HepG2 (cell line): ENCODE measurements around the gene PTMA. TPM values are rescaled to one million over a fixed set of nuclear protein-coding genes. Genes with fewer than 3 reads are reported as not detected.
A peak's percentile ranks its signal among the peaks of the same experiment; 100 is the strongest.

Source experiments
- AKAP8 ChIP-seq: sonication (generic); formaldehyde crosslinking; IDR thresholded peaks from 2 replicates; pipeline ENCODE4 v1.5.1; 2020; ENCODE audit warnings: mild to moderate bottlenecking, missing genetic modification reagents
- ATF1 ChIP-seq: IDR thresholded peaks from 2 replicates; pipeline ENCODE4 v1.6.1; 2016; ENCODE audit warnings: mild to moderate bottlenecking, control low read depth
- CEBPG ChIP-seq: IDR thresholded peaks from 2 replicates; pipeline ENCODE4 v1.6.1; 2016
- EHMT2 ChIP-seq: fragments of 200-600 bp; sonication (generic); IDR thresholded peaks from 2 replicates; pipeline ENCODE4 v1.7.0; 2017; ENCODE audit warnings: antibody characterized with exemption, low read depth, low read length, borderline replicate concordance
- MAFF ChIP-seq: IDR thresholded peaks from 2 replicates; pipeline ENCODE4 v1.6.1; 2011; ENCODE audit warnings: low read depth, low read length, improper control_type of control experiment
- MYNN ChIP-seq: sonication (generic); formaldehyde crosslinking; IDR thresholded peaks from 2 replicates; pipeline ENCODE4 v1.4.0; 2020; ENCODE audit warnings: mild to moderate bottlenecking, low read depth, missing genetic modification reagents
- NFKB2 ChIP-seq: sonication (generic); formaldehyde crosslinking; IDR thresholded peaks from 2 replicates; pipeline ENCODE4 v1.4.0; 2020; ENCODE audit warnings: missing genetic modification reagents, borderline replicate concordance
- NRL ChIP-seq: sonication (generic); formaldehyde crosslinking; IDR thresholded peaks from 2 replicates; pipeline ENCODE4 v1.5.0; 2020; ENCODE audit warnings: missing genetic modification reagents, mild to moderate bottlenecking, moderate library complexity, borderline replicate concordance
- POLR2AphosphoS5 ChIP-seq: IDR thresholded peaks from 2 replicates; pipeline ENCODE4 v1.6.1; 2012; ENCODE audit warnings: low read depth, low read length
- TAF1 ChIP-seq: sonication (generic); formaldehyde crosslinking; IDR thresholded peaks from 2 replicates; pipeline ENCODE4 v1.4.0; 2020; ENCODE audit warnings: missing genetic modification reagents
- TGIF2 ChIP-seq: IDR thresholded peaks from 2 replicates; pipeline ENCODE4 v1.6.1; 2016; ENCODE audit warnings: control low read depth, missing compliant biosample characterization
- TSC22D2 ChIP-seq: sonication (generic); formaldehyde crosslinking; IDR thresholded peaks from 2 replicates; pipeline ENCODE4 v1.5.1; 2020; ENCODE audit warnings: missing genetic modification reagents, mild to moderate bottlenecking, borderline replicate concordance
- ZBTB8A ChIP-seq: sonication (generic); formaldehyde crosslinking; IDR thresholded peaks from 2 replicates; pipeline ENCODE4 v1.4.0; 2020; ENCODE audit warnings: mild to moderate bottlenecking, low read depth, missing genetic modification reagents, borderline replicate concordance
- ZFP41 ChIP-seq: sonication (generic); formaldehyde crosslinking; IDR thresholded peaks from 2 replicates; pipeline ENCODE4 v1.4.0; 2020; ENCODE audit warnings: mild to moderate bottlenecking, missing genetic modification reagents, borderline replicate concordance
- ZNF136 ChIP-seq: sonication (generic); formaldehyde crosslinking; IDR thresholded peaks from 2 replicates; pipeline ENCODE4 v1.8.1; 2022; ENCODE audit warnings: low read depth, mild to moderate bottlenecking, moderate library complexity, missing genetic modification reagents
- ZNF280B ChIP-seq: sonication (generic); formaldehyde crosslinking; IDR thresholded peaks from 2 replicates; pipeline ENCODE4 v1.5.0; 2020; ENCODE audit warnings: missing genetic modification reagents, mild to moderate bottlenecking, borderline replicate concordance
- ZNF333 ChIP-seq: sonication (generic); formaldehyde crosslinking; IDR thresholded peaks from 2 replicates; pipeline ENCODE4 v1.4.0; 2020; ENCODE audit warnings: mild to moderate bottlenecking, missing genetic modification reagents, borderline replicate concordance
- ZNF557 ChIP-seq: sonication (generic); formaldehyde crosslinking; IDR thresholded peaks from 2 replicates; pipeline ENCODE4 v1.4.0; 2020; ENCODE audit warnings: missing genetic modification reagents
- ZNF569 ChIP-seq: sonication (generic); formaldehyde crosslinking; IDR thresholded peaks from 2 replicates; pipeline ENCODE4 v1.5.0; 2020; ENCODE audit warnings: mild to moderate bottlenecking, missing genetic modification reagents, moderate library complexity, borderline replicate concordance
- ZNF704 ChIP-seq: sonication (generic); formaldehyde crosslinking; IDR thresholded peaks from 2 replicates; pipeline ENCODE4 v1.8.1; 2023; ENCODE audit warnings: mild to moderate bottlenecking, inconsistent platforms, moderate library complexity, missing genetic modification reagents, borderline replicate concordance
- polyA plus RNA-seq, 8 experiments: library from polyadenylated mRNA; depleted of rRNA in 3 of 8; stranded (reverse) in 7 of 8; unstranded in 1 of 8; fragments of >200 nt; fragmentation: Illumina TruSeq in 4 of 8; extraction: Trizol in 4 of 8; gene quantifications; 2 replicates each; pipeline versions ENCODE4 v1.2.1 to v1.2.3, GENCODE V29; 2011 to 2016; ENCODE audit warnings: low read depth in 4 of 8, missing spikeins in 1 of 8, mixed read lengths in 1 of 8; ENCODE audit not compliant: insufficient read depth in 1 of 8
- total RNA-seq, 5 experiments: library from RNA; depleted of rRNA; stranded (reverse); fragments of >200 nt; fragmentation: Illumina TruSeq; extraction: Trizol; gene quantifications; 2 replicates each; pipeline ENCODE4 v1.2.3, GENCODE V29; 2016; ENCODE audit warnings: low read depth in 1 of 5
- TF ChIP-seq, protein P1 (sequence below): IDR thresholded peaks from 2 replicates; pipeline ENCODE4 v1.6.1; 2018; ENCODE audit warnings: missing genetic modification reagents, mild to moderate bottlenecking, missing compliant biosample characterization
- TF ChIP-seq, protein P2 (sequence below): sonication (generic); formaldehyde crosslinking; IDR thresholded peaks from 2 replicates; pipeline ENCODE4 v1.9.0; 2021; ENCODE audit warnings: missing genetic modification reagents, mild to moderate bottlenecking, borderline replicate concordance
- TF ChIP-seq, protein P3 (sequence below): sonication (generic); formaldehyde crosslinking; IDR thresholded peaks from 2 replicates; pipeline ENCODE4 v1.8.1; 2023; ENCODE audit warnings: mild to moderate bottlenecking, missing genetic modification reagents

PTMA gene
- total and polyA plus RNA-seq, 2 of the 13 experiments (the other 11 are each of a cell fraction or from before 2014, with no cell fraction given), result 190 to 1,086 TPM

- TF ChIP-seq ZNF280B (no peak), EHMT2 (peak; percentile 78; the same call in 1 of the 2 replicates), ZNF136 (no peak), ZNF333 (CRISPR knock-in tag) (peak; percentile 93; the same call in 1 of the 2 replicates), AKAP8 (CRISPR knock-in tag) (peak; percentile 56; the same call in 1 of the 2 replicates), ZNF569 (CRISPR knock-in tag) (no peak), ZBTB8A (CRISPR knock-in tag) (no peak), CEBPG (CRISPR knock-in tag) (peak; percentile 14; the same call in 1 of the 2 replicates), ZNF704 (CRISPR knock-in tag) (peak; percentile 27; the same call in 1 of the 2 replicates), MYNN (CRISPR knock-in tag) (no peak), ATF1 (peak; percentile 79), TAF1 (CRISPR knock-in tag) (peak; percentile 99), NRL (CRISPR knock-in tag) (no peak; the same call in 1 of the 2 replicates), NFKB2 (CRISPR knock-in tag) (peak; percentile 29; the same call in 1 of the 2 replicates), ZNF557 (CRISPR knock-in tag) (peak; percentile 84; the same call in 1 of the 2 replicates), MAFF (no peak), ZFP41 (CRISPR knock-in tag) (peak; percentile 51; the same call in 1 of the 2 replicates), POLR2AphosphoS5 (peak; percentile 73), TSC22D2 (CRISPR knock-in tag) (no peak), TGIF2 (CRISPR knock-in tag) (peak; percentile 87)
- TF ChIP-seq, protein P1, sequence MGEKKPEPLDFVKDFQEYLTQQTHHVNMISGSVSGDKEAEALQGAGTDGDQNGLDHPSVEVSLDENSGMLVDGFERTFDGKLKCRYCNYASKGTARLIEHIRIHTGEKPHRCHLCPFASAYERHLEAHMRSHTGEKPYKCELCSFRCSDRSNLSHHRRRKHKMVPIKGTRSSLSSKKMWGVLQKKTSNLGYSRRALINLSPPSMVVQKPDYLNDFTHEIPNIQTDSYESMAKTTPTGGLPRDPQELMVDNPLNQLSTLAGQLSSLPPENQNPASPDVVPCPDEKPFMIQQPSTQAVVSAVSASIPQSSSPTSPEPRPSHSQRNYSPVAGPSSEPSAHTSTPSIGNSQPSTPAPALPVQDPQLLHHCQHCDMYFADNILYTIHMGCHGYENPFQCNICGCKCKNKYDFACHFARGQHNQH (CRISPR knock-in tag), result no peak; the same call in 1 of the 2 replicates
- TF ChIP-seq, protein P2, sequence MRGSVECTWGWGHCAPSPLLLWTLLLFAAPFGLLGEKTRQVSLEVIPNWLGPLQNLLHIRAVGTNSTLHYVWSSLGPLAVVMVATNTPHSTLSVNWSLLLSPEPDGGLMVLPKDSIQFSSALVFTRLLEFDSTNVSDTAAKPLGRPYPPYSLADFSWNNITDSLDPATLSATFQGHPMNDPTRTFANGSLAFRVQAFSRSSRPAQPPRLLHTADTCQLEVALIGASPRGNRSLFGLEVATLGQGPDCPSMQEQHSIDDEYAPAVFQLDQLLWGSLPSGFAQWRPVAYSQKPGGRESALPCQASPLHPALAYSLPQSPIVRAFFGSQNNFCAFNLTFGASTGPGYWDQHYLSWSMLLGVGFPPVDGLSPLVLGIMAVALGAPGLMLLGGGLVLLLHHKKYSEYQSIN (CRISPR knock-in tag), result no peak
- TF ChIP-seq, protein P3, sequence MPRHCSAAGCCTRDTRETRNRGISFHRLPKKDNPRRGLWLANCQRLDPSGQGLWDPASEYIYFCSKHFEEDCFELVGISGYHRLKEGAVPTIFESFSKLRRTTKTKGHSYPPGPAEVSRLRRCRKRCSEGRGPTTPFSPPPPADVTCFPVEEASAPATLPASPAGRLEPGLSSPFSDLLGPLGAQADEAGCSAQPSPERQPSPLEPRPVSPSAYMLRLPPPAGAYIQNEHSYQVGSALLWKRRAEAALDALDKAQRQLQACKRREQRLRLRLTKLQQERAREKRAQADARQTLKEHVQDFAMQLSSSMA (CRISPR knock-in tag), result peak; percentile 100
Measured at GRCh38 chr2:231706731-231707624, 1.3 kb upstream of the PTMA start (continued).
